Measurements from ENCODE around the gene ACE2.

Gene ACE2

DNA sequence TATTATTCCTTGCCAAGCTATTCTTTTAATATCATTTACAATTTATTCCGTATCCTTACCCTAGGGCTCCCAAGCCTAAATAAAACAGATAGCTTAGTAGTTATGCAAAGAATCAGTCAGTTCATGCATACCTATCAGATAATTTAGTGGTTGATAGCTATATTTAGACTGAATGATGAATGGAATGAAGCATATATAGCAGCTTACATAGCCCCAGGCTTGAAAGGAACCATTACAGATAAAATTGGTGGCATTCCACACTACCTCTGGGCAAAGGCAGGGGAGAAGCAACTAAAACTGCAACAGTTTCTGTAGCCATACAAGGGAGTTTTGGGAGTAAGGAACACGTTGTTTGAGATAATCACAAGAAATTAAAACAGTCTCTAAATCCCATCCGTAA lies 2.7 kb downstream of the ACE2 start:
- POLR2A ChIA-PET (ENCODE audit: low non-redundant PET) = no interaction called here
- no peak for DNase-seq (ENCODE audit: low spot score)
- CTCF ChIA-PET = no interaction called here
- no peak overlapping the region for H3K27ac ChIP-seq
- no peak for TF ChIP-seq CTCF (conservative IDR thresholded peaks at IDR 0.05; ENCODE audit: low read depth)

DNA sequence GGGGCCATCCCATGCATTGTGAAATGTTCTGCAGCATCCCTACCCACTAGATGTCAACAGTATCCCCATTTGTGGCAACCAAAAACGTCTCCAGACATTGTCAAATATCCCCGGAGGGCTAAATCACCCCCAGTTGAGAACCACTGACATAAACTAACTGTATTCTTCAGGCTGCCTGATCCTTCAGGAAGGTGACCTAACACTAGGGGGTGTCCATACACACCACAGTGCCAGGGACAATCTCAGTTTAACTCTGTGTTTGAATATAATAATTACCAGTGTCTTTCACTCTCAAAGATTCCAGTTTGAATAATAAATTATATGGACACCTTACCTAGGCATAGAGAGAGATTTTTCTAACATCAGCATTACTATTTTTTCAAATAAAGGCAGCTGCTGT lies 6.4 kb downstream of the ACE2 start:
- no peak for TF ChIP-seq CTCF (conservative IDR thresholded peaks at IDR 0.05; ENCODE audit: low read depth)
- POLR2A ChIA-PET (ENCODE audit: low non-redundant PET) = no interaction called here
- CTCF ChIA-PET = no interaction called here
- DNase-seq (ENCODE audit: low spot score) = peak; percentile 9
- no peak overlapping the region for H3K27ac ChIP-seq

- no peak overlapping the region for H3K27ac ChIP-seq
- TF ChIP-seq CTCF (conservative IDR thresholded peaks at IDR 0.05; ENCODE audit: low read depth) = no peak
- ChIA-PET POLR2A (ENCODE audit: low non-redundant PET) (no interaction called here), CTCF (interaction anchor here (0.5 kb wide), 1 partner anchor 1169 kb away, joined by 3 read pairs; no protein-coding TSS in a partner anchor)
- no peak for DNase-seq (ENCODE audit: low spot score)
Observed at GRCh38 chrX:15579778-15580747, 20.7 kb downstream of the ACE2 start.

DNA sequence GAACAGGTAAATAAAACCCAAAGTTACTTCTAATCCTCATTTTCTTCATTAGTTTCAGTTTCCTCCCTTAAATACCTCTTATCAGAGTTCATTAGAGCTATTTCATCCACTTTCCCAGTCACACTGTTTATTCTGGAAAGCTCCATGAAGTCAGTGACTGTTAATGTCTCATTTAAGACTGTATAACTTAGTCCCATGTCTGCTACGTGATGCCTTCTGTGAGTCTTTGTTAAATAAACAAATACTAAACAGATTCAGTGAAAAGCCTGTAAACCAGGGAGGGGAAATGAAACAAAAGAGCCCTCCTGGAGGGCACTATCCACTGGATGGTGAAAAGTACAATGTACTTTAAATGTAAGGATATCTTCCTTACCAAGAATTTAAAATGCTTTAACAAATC lies 24.7 kb downstream of the ACE2 start:
- no peak for TF ChIP-seq CTCF (conservative IDR thresholded peaks at IDR 0.05; ENCODE audit: low read depth)
- DNase-seq (ENCODE audit: low spot score) = no peak
- ChIA-PET CTCF (no interaction called here), POLR2A (ENCODE audit: low non-redundant PET) (no interaction called here)
- H3K27ac ChIP-seq = no peak overlapping the region

DNA sequence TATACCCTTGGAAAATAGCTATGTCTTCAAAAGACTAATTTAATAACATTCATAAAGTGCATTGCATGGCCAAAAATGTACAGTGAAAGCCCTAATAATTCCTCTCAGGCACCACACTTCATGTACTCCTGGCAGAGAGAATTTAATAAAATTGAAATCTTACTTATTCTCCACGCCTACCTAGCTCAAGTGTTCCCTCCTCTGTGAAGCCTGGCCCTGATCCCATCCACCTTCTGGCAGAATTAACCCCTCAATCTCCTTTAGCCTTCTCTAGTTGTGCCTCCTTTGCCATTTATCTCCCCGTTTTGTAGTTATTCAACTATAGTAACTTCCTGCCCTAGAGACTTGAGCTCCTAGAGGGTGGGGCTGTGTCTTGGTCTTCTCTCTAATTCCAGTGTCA lies 26.7 kb downstream of the ACE2 start:
- CTCF ChIA-PET = no interaction called here
- POLR2A ChIA-PET (ENCODE audit: low non-redundant PET) = no interaction called here
- no peak for TF ChIP-seq CTCF (conservative IDR thresholded peaks at IDR 0.05; ENCODE audit: low read depth)
- no peak for DNase-seq (ENCODE audit: low spot score)
- H3K27ac ChIP-seq = no peak overlapping the region

- H3K27ac ChIP-seq = no peak overlapping the region
- ChIA-PET POLR2A (ENCODE audit: low non-redundant PET) (no interaction called here), CTCF (no interaction called here)
- DNase-seq (ENCODE audit: low spot score) = no peak
- TF ChIP-seq CTCF (conservative IDR thresholded peaks at IDR 0.05; ENCODE audit: low read depth) = no peak
Observed at GRCh38 chrX:15570145-15570544, 30.6 kb downstream of the ACE2 start.
